ENCODE results near the gene SLC35E1. TPM values are rescaled to one million over a fixed set of nuclear protein-coding genes. Genes with fewer than 3 reads are reported as not detected.

Gene SLC35E1
- polyA plus RNA-seq, 1 donor (not counting 4 experiments of a cell fraction or from before 2014, with no cell fraction given) = 30.3 TPM

DNA sequence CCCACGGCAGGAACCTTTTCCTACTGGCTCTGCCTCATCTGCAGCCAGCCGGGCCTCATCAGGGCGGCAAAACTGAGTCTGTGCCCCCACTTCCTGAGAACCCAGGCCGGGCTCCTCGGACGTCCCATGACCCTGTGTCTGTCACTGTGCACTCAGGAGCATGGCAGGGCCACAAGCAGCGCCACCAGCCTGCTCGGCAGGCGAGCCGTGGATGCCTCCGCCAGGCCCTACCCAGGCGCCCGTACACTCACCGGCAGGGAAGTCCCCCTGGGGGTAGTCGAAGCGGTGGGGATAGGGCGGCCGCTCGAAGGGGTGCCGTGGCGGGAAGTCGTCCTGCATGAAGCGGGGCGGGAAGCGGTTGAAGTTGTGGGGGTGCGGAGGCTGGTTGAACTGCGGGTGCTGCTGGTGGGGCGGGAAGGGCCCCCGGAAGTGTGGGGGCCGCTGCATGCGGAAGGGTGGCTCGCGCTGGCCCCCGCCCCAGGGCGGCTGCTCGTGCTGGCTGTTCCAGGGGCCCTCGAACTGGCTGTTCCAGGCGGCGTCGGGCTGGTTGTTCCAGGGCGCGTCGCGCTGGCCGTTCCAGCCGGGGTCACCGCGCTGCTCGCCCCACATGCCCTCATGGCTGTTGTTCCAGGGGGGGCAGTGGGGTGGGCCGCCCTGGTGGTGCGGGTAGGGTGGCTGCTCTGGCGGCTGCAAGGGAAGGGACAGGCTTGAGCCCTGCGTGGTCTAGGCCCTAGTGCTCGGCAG lies 47.1 kb downstream of the SLC35E1 start:
- no peaks in the 10 kb centered on the region for H3K9me1 ChIP-seq (ENCODE audit: control insufficient read depth, extremely low read depth, insufficient read depth, low read length)
- dilution Hi-C loops (cut with MboI; ENCODE audit: extremely low pct_ligation_motif_present, low sequenced_read_pairs) = no loop called here
- no peak overlapping the region for H3K4me2 ChIP-seq (ENCODE audit: control insufficient read depth, extremely low read depth, insufficient read depth, low read depth, low read length)
- no peak overlapping the region for H3K4me3 ChIP-seq (ENCODE audit: control insufficient read depth in 2 of 3, extremely low read depth in 1 of 3, insufficient read depth in 2 of 3, low read depth in 1 of 3, low read length in 3 of 3)
- DNase-seq (ENCODE audit: low read depth, low spot score) = no peak
- H3K36me3 ChIP-seq (ENCODE audit: control insufficient read depth in 2 of 2, extremely low read depth in 1 of 2, insufficient read depth in 2 of 2, low read length in 2 of 2) = peaks cover 49 to 56% of the 10 kb centered on the region in 2 experiments
- no peak overlapping the region for H2AFZ ChIP-seq (ENCODE audit: control insufficient read depth, low read length)
- FAIRE-seq = no peak
- H3K9ac ChIP-seq (ENCODE audit: control insufficient read depth, extremely low read depth, insufficient read depth, low read length) = no peak overlapping the region
- no peaks in the 10 kb centered on the region for H3K4me1 ChIP-seq (ENCODE audit: control insufficient read depth, extremely low read depth, insufficient read depth, low read length)
- H4K20me1 ChIP-seq (ENCODE audit: control insufficient read depth, extremely low read depth, insufficient read depth, low read length) = no peaks in the 10 kb centered on the region
- H3K79me2 ChIP-seq (ENCODE audit: control insufficient read depth, insufficient read depth, low read length) = peaks cover 7% of the 10 kb centered on the region
- no peaks in the 10 kb centered on the region for H3K9me3 ChIP-seq (ENCODE audit: control insufficient read depth, low read depth, low read length)
- no peak for TF ChIP-seq EZH2 (IDR thresholded peaks at IDR 0.05; ENCODE audit: low read length)
- TF ChIP-seq, protein P1, sequence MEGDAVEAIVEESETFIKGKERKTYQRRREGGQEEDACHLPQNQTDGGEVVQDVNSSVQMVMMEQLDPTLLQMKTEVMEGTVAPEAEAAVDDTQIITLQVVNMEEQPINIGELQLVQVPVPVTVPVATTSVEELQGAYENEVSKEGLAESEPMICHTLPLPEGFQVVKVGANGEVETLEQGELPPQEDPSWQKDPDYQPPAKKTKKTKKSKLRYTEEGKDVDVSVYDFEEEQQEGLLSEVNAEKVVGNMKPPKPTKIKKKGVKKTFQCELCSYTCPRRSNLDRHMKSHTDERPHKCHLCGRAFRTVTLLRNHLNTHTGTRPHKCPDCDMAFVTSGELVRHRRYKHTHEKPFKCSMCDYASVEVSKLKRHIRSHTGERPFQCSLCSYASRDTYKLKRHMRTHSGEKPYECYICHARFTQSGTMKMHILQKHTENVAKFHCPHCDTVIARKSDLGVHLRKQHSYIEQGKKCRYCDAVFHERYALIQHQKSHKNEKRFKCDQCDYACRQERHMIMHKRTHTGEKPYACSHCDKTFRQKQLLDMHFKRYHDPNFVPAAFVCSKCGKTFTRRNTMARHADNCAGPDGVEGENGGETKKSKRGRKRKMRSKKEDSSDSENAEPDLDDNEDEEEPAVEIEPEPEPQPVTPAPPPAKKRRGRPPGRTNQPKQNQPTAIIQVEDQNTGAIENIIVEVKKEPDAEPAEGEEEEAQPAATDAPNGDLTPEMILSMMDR (optimal IDR thresholded peaks at IDR 0.05 in 1 of 3, IDR thresholded peaks at IDR 0.05 in 1 of 3, conservative IDR thresholded peaks at IDR 0.05 in 1 of 3; ENCODE audit: extremely low read depth in 1 of 3, insufficient read depth in 2 of 3, low read length in 3 of 3) = no peak
- H3K27ac ChIP-seq (ENCODE audit: control insufficient read depth, insufficient read depth, low read length) = no peak overlapping the region
- H3K27me3 ChIP-seq (ENCODE audit: control insufficient read depth, extremely low read depth, insufficient read depth, low read length) = no peaks in the 10 kb centered on the region

DNA sequence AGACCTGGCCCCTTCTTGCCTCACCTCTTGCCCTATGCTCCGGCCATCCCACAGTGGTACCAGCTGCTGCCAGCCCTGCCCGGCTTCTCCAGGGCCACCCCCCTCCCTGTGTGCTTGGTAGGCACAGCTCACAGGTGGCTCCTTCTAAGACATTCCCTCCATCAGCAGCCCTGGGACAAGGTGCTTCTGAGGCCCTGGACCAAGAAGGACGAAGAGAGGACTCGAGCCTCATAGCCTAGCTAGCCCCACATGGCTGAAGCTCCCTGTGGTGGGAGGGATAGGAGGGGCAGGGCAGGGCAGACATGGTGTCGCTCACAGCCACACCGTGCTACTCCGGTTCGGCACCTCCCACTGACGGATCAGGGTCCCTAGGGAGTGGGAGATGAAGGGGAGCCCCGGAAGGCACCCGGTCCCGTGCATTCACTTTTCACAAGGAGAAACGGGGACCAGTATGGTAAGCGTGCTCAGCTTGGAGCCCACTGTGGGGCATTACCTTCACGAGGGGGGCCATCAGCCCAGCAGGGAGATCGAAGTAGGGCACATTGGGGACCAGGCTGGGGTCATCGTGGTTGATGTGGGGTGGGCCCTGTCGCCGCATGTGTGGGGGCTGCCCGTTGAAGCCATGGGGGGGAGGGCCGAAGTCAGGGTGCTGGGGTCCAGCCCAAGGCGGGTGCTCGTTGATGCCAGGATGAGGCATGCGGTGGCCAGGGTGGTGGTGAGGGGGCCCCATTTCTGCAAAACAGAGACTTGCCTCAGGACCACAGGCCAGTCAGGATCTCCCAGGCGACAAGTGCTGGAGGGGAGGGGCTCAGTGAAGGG lies 49.4 kb downstream of the SLC35E1 start:
- H3K4me3 ChIP-seq (ENCODE audit: control insufficient read depth in 2 of 3, extremely low read depth in 1 of 3, insufficient read depth in 2 of 3, low read depth in 1 of 3, low read length in 3 of 3) = no peak overlapping the region
- TF ChIP-seq EZH2 (IDR thresholded peaks at IDR 0.05; ENCODE audit: low read length) = no peak
- TF ChIP-seq, protein P1 (optimal IDR thresholded peaks at IDR 0.05 in 1 of 3, IDR thresholded peaks at IDR 0.05 in 1 of 3, conservative IDR thresholded peaks at IDR 0.05 in 1 of 3; ENCODE audit: extremely low read depth in 1 of 3, insufficient read depth in 2 of 3, low read length in 3 of 3) = no peak
- DNase-seq (ENCODE audit: low read depth, low spot score) = no peak
- FAIRE-seq = no peak
- peaks cover 7% of the 10 kb centered on the region for H3K79me2 ChIP-seq (ENCODE audit: control insufficient read depth, insufficient read depth, low read length)
- H3K36me3 ChIP-seq (ENCODE audit: control insufficient read depth in 2 of 2, extremely low read depth in 1 of 2, insufficient read depth in 2 of 2, low read length in 2 of 2) = peaks cover 53 to 71% of the 10 kb centered on the region in 2 experiments
- no peaks in the 10 kb centered on the region for H3K4me1 ChIP-seq (ENCODE audit: control insufficient read depth, extremely low read depth, insufficient read depth, low read length)
- no peaks in the 10 kb centered on the region for H4K20me1 ChIP-seq (ENCODE audit: control insufficient read depth, extremely low read depth, insufficient read depth, low read length)
- no peak overlapping the region for H2AFZ ChIP-seq (ENCODE audit: control insufficient read depth, low read length)
- no peaks in the 10 kb centered on the region for H3K9me1 ChIP-seq (ENCODE audit: control insufficient read depth, extremely low read depth, insufficient read depth, low read length)
- no peak overlapping the region for H3K27ac ChIP-seq (ENCODE audit: control insufficient read depth, insufficient read depth, low read length)
- dilution Hi-C loops (cut with MboI; ENCODE audit: extremely low pct_ligation_motif_present, low sequenced_read_pairs) = no loop called here
- no peaks in the 10 kb centered on the region for H3K9me3 ChIP-seq (ENCODE audit: control insufficient read depth, low read depth, low read length)
- no peak overlapping the region for H3K4me2 ChIP-seq (ENCODE audit: control insufficient read depth, extremely low read depth, insufficient read depth, low read depth, low read length)
- no peak overlapping the region for H3K9ac ChIP-seq (ENCODE audit: control insufficient read depth, extremely low read depth, insufficient read depth, low read length)
- no peaks in the 10 kb centered on the region for H3K27me3 ChIP-seq (ENCODE audit: control insufficient read depth, extremely low read depth, insufficient read depth, low read length)

Data from keratinocyte (primary cell).